Vagina (tissue), 2 donors: ENCODE results near the gene PRIM2. TPM values are rescaled to one million over a fixed set of nuclear protein-coding genes. Genes with fewer than 3 reads are reported as not detected.
"Not testable (repeated sequence)": the region's sequence is repeated elsewhere in the genome, so short reads cannot be mapped to it uniquely, and the experiment has no call there.

ENCODE experiments used
- DNase-seq, 2 donors: peaks; one replicate each; pipeline ENCODE4 v3.0.0-alpha.2; 2017; ENCODE audit errors: extremely low spot score in 2 of 2
- H3K27ac ChIP-seq: fragments of 200-600 bp; sonication (generic); one replicate; pipeline ENCODE4 v1.5.1; 2019
- H3K27me3 ChIP-seq: fragments of 200-600 bp; sonication (generic); one replicate; pipeline ENCODE4 v1.5.1; 2019
- H3K36me3 ChIP-seq, 2 donors: fragments of 200-600 bp; sonication (generic); one replicate each; pipeline ENCODE4 v1.5.1; 2017 to 2019
- H3K4me1 ChIP-seq: fragments of 200-600 bp; sonication (generic); one replicate; pipeline ENCODE4 v1.5.1; 2019
- H3K4me3 ChIP-seq, 2 donors: fragments of 200-600 bp; sonication (generic); 1 replicate in 1 of 2; 2 replicates in 1 of 2; pipeline ENCODE4 v1.5.1; 2016 to 2019
- H3K9me3 ChIP-seq: fragments of 200-600 bp; sonication (generic); one replicate; pipeline ENCODE4 v1.5.1; 2019
- POLR2A ChIP-seq, 2 donors: fragments of 450-650 bp; IDR thresholded peaks; one replicate each; pipeline ENCODE4 v1.6.1; 2017; ENCODE audit warnings: antibody characterized with exemption in 2 of 2, mild to moderate bottlenecking in 2 of 2, moderate library complexity in 2 of 2
- POLR2AphosphoS5 ChIP-seq, 2 donors: sonication (generic); formaldehyde crosslinking; IDR thresholded peaks; one replicate each; pipeline ENCODE4 v1.9.0; 2017; ENCODE audit warnings: antibody characterized with exemption in 2 of 2, mild to moderate bottlenecking in 2 of 2, low read depth in 1 of 2; ENCODE audit not compliant: insufficient read depth in 1 of 2
- intact Hi-C: fragments of 100-400 bp; cut with DNase I; formaldehyde crosslinking; loops from one replicate; pipeline ENCODE4 v1.15.1; 2023
- total RNA-seq: library from RNA; depleted of rRNA; stranded (reverse); fragments of >200 nt; gene quantifications from one replicate; pipeline ENCODE4 v1.2.3, GENCODE V29; 2016
- TF ChIP-seq, protein P1 (sequence below), 3 experiments: fragments of 450-650 bp in 2 of 3; fragments of 200-600 bp in 1 of 3; sonication (generic) in 1 of 3; IDR thresholded peaks; one replicate each; pipeline ENCODE4 v1.5.1; 2017 to 2019; ENCODE audit warnings: antibody characterized with exemption in 3 of 3, mild to moderate bottlenecking in 2 of 3, moderate library complexity in 2 of 3

Gene PRIM2
- total RNA-seq, 1 donor from 2014 or later: 6.9 TPM

DNA sequence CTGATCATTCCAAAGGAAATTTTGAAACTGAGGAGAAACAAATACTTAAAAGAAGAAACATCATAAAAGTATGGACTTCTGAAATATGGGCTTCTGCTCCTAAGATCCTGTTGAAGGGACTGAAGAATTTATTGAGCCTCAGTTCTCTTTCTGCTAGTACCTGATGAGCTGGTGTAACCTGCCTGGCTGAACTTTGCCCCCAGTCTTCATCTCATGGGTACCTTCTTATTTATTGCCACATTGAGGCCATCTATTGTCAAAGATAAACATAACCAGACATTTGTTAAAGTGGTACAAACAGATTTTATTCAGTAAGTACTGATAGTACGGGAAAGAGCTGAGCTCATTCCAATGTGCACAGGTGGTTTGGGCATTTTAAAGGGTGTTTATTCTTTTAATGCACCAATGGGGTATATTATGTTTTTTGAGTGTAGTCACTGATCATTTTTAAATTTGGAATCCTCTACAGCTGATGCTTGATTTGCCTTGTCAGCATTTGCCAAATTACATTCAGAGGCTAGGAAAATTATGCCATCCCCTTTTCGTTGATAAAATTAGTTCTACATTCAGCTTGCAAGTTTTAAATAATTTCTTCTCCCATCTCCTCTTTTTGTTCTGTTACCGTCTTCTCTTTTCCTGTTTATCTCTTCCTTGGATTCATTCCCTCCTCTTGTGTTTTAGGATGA is 118.2 kb downstream of the PRIM2 start:
- Histone ChIP-seq H3K9me3 (no peaks in the 10 kb centered on the region), H3K36me3 (no peaks in the 10 kb centered on the region), H3K4me1 (peaks cover 13% of the 10 kb centered on the region), H3K4me3 (no peak overlapping the region), H3K27me3 (no peaks in the 10 kb centered on the region), H3K27ac (no peak overlapping the region)
- intact Hi-C loops: no loop called here
- DNase-seq: no peak
- TF ChIP-seq POLR2A (IDR thresholded peaks at IDR 0.05) (no peak), POLR2AphosphoS5 (IDR thresholded peaks at IDR 0.05; ENCODE audit: insufficient read depth in 1 of 2, low read depth in 1 of 2) (no peak)
- TF ChIP-seq, protein P1, sequence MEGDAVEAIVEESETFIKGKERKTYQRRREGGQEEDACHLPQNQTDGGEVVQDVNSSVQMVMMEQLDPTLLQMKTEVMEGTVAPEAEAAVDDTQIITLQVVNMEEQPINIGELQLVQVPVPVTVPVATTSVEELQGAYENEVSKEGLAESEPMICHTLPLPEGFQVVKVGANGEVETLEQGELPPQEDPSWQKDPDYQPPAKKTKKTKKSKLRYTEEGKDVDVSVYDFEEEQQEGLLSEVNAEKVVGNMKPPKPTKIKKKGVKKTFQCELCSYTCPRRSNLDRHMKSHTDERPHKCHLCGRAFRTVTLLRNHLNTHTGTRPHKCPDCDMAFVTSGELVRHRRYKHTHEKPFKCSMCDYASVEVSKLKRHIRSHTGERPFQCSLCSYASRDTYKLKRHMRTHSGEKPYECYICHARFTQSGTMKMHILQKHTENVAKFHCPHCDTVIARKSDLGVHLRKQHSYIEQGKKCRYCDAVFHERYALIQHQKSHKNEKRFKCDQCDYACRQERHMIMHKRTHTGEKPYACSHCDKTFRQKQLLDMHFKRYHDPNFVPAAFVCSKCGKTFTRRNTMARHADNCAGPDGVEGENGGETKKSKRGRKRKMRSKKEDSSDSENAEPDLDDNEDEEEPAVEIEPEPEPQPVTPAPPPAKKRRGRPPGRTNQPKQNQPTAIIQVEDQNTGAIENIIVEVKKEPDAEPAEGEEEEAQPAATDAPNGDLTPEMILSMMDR (IDR thresholded peaks at IDR 0.05): no peak

DNA sequence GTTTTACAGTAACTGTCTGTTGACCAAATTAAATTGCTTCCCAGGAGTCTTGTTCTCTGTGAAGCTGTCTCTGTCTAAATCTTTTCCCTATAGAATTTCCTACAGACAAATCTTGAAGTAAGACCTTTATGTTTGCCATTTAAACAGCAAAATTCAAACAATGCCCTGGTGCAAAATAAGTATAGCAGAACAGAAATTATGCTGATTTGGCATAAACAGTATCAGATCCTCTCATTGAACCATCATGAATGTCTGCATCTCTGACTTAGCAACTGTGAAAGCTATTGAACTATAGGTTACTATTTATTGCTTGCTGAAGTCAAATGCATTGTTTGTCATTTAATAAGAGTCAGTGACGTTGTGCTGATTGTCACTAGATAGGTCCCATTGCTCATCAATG is 123.3 kb downstream of the PRIM2 start:
- H3K27ac ChIP-seq, H3K36me3 ChIP-seq, DNase-seq, H3K4me1 ChIP-seq, H3K4me3 ChIP-seq, intact Hi-C loops, H3K9me3 ChIP-seq, H3K27me3 ChIP-seq: not testable (repeated sequence)

DNA sequence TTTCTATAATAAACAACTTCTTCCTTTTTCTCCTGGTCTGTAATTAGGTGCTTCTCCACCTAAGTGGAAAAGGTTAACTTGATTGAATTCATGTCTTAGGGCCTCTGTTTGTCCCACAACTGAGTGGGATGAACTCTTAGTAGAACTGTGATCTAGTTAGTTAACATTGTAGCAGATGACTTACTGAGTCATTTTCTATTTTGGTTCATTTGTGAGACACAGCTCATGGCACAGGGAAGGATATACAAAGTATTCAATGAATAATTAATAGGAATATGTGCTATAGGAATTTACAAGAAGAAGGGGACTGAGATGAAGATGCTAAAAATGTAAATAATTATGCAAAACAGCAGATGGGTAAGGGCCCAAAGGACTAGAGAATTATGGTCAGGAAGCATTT is 124.7 kb downstream of the PRIM2 start:
- intact Hi-C loops, H3K36me3 ChIP-seq, H3K4me3 ChIP-seq, H3K9me3 ChIP-seq, H3K4me1 ChIP-seq, DNase-seq, H3K27ac ChIP-seq, H3K27me3 ChIP-seq: not testable (repeated sequence)

DNA sequence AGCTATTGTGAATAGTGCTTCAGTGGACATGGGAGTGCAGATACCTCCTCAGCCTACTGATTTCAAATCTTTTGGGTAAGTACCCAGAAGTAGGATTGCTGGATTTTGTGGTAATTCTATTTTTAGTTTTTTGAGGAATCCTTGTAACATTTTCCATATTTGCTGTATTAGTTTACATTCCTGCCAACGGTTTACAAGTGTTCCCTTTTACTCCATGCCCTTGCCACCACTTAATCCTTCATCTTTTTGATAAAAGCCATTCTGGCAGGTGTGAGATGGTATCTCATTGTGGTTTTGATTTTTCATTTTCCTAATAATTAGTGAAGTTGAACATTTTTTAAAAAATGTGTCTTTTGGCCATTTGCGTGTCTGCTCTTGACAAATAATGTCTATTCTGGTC is 125.8 kb downstream of the PRIM2 start:
- H3K36me3 ChIP-seq, H3K4me3 ChIP-seq, H3K4me1 ChIP-seq, DNase-seq, H3K27me3 ChIP-seq, H3K27ac ChIP-seq, H3K9me3 ChIP-seq, intact Hi-C loops: not testable (repeated sequence)

DNA sequence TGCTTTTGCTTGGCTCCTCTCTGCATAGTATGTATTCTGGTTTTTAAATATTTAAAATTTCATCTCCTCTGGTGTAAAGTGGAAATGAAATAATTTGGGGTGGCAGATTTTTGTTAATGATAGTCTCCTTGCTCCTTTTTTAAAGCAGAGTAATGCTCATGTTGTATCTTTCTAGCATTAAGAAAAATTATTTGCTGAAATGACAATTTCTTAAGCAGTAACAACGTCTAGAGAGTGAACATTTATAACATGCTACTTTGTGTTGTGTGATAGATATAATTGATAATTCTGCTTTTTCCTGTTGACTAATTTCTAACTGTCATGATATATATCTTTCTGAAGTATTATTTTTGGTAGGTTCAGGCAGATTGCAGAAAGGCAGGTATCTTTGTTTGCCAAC is 127.4 kb downstream of the PRIM2 start:
- H3K36me3 ChIP-seq, H3K9me3 ChIP-seq, H3K27ac ChIP-seq, H3K27me3 ChIP-seq, H3K4me1 ChIP-seq, H3K4me3 ChIP-seq, intact Hi-C loops, DNase-seq: not testable (repeated sequence)

DNA sequence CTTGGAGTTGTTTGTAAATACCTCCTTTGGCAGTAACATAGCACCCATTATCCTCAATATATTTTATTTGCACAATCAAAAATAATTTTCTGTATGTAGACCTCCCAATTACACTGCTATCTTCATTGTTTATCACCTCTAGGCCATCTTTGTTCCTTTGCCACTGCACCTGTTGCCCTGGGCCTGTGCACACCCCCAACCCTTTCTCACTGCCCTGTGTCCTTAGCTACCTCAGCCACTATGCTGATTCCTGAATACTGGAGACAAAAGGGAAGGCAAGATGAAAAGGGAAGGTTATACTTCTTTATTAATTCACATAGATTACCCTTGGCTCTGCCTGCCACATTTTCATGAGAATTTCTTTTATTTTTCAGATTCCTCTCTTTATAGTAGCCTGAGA is 127.9 kb downstream of the PRIM2 start:
- H3K27ac ChIP-seq, H3K36me3 ChIP-seq, H3K4me3 ChIP-seq, H3K27me3 ChIP-seq, H3K4me1 ChIP-seq, H3K9me3 ChIP-seq, DNase-seq, intact Hi-C loops: not testable (repeated sequence)

DNA sequence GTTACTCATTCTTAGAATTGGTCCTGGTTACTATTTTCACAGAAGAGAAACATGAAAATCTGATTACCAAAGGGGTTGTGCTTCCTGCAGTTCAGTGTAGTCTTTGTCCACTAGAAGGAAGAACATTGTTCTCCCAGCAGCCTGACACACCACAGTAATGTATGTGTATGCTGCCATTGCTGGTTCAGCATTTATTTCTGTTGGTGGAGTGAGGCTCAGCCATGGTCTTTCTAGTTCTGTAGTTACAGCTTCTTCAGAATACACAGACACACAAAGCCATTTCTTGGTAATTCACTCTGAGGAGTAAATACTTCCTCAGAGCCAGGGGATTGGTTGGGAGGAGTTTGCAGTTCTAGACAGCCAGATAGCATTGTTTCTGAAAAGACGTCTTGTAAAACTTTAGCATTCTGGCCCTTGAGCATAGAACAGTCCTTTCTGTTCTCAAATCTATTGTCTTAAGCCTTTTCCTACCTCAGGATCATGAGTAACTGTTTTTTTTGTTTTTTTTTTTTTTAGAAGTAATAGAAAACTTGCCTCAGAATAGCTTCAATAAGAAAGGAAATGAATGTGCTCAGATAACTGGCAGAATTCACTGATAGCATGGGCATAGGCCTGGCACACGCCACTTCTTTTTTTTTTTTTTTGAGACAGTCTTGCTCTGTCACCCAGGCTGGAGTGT is 128.5 kb downstream of the PRIM2 start:
- H3K4me3 ChIP-seq, H3K9me3 ChIP-seq, H3K36me3 ChIP-seq, H3K27ac ChIP-seq, H3K27me3 ChIP-seq, H3K4me1 ChIP-seq, intact Hi-C loops, DNase-seq: not testable (repeated sequence)

DNA sequence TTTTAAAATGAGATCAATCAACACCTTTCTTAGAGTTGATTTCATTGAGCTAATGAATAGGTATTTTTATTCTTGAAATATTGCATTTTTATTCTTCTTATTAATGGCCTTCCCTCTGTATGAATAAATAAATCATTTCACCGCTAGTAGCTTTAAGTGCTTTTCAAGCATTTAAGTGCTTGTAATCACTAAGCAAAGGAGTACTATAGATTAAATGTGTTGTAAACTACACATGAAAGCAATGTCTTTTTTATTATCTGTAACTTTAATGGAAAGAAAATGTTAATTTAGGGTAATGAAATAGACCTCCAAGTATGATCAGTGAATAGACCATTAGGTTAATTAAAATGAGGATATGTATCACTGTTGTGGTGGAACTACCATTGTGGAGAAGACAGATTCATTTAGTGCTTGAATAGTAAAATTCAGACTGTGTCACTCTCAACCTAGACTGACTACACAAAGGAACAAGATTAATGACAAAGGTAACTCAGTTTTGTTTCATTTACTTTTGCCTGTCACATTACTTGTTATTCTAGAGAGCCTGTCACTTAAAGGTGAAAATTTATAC is 132.2 kb downstream of the PRIM2 start:
- DNase-seq, H3K4me1 ChIP-seq, H3K27ac ChIP-seq, H3K27me3 ChIP-seq, intact Hi-C loops, H3K4me3 ChIP-seq, H3K36me3 ChIP-seq, H3K9me3 ChIP-seq: not testable (repeated sequence)

DNA sequence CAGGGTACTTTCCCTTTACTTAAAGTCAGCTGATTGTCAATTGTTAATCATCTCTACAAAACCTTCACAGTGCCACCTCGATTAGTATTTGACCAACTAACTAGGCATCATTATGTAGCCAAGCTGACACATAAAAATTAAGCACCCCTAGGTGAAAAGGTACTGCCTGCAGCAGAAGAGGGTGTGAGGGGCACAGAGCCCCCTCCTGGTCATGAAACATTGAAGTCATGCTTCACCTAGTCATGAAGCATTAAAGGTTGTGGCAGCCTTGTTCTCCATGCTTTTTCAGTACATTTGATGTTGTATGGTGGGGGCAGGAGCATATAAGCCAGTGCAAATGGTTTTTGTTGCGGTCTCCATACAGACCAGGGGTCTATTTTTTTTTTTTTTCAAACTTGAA is 142.4 kb downstream of the PRIM2 start:
- intact Hi-C loops, H3K36me3 ChIP-seq, H3K4me1 ChIP-seq, H3K4me3 ChIP-seq, H3K27ac ChIP-seq, DNase-seq, H3K9me3 ChIP-seq, H3K27me3 ChIP-seq: not testable (repeated sequence)

DNA sequence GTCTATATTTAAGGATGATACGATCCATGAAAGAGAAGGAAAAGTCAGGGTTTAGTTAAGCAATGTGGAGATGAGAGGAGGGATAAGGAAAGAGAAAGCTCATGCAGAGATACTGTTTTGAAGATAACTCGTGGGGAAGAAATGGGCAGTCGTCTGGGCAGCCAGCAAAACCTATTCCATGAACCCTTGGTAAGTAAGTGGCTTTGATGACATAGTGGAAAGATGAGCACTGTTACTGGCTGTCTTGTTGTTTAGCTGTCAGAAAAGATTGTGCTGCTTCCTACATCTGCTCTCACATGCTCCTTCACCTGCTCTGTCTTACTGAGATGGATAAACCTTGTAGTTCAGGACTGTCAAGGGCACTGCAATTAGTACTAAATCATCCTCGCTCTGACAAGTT is 143.6 kb downstream of the PRIM2 start:
- H3K27ac ChIP-seq, H3K4me3 ChIP-seq, H3K27me3 ChIP-seq, DNase-seq, intact Hi-C loops, H3K9me3 ChIP-seq, H3K4me1 ChIP-seq, H3K36me3 ChIP-seq: not testable (repeated sequence)

DNA sequence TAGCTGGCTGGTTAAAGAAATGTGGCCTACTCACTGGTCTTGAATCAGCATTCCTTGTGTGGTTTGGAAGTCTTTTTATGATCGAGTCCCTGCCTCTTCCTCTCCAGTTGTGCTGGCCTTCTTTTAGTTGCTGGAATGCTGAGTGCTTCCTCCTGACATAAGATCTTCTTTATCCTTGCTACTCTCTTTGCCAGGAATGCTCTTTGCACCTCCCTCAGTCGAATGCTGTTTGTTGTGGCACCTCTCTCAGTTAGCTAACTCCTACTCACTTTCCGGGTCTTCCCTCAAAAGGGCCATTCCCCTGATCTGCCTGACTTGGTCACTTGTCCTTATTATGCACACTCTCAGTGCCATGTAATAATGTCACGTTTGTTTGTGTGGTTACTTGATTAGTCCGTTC is 146.4 kb downstream of the PRIM2 start:
- H3K27me3 ChIP-seq, H3K36me3 ChIP-seq, H3K27ac ChIP-seq, H3K9me3 ChIP-seq, H3K4me1 ChIP-seq, DNase-seq, intact Hi-C loops, H3K4me3 ChIP-seq: not testable (repeated sequence)

DNA sequence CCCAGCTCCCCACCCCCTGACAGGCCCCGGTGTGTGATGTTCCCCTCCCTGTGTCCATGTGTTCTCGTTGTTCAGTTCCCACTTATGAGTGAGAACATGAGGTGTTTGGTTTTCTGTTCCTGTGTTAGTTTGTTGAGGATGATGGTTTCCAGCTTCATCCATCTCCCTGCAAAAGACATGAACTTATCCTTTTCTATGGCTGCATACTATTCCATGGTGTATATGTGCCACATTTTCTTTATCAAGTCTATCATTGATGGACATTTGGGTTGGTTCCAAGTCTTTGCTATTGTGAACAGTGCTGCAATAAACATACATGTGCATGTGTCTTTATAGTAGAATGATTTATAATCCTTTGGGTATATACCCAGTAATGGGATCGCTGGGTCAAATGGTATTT is 148.5 kb downstream of the PRIM2 start:
- H3K9me3 ChIP-seq, H3K4me1 ChIP-seq, DNase-seq, H3K36me3 ChIP-seq, H3K4me3 ChIP-seq, intact Hi-C loops, H3K27me3 ChIP-seq, H3K27ac ChIP-seq: not testable (repeated sequence)
